HepG2 (cell line): ENCODE results near the gene KLHL36. TPM values are rescaled to one million over a fixed set of nuclear protein-coding genes. Genes with fewer than 3 reads are reported as not detected.

ENCODE experiments used
- ATAC-seq: fragments of 200-7000 bp; cut with Tn5 transposase; 3 replicates; pipeline ENCODE4 v1.9.1; 2020; ENCODE audit warnings: mild to moderate bottlenecking, moderate library complexity
- BruUV-seq: library from RNA; stranded (reverse); fragments of 400-500 nt; replicated peaks from 2 replicates; lab custom pipeline; 2021; lab: Mats Ljungman, UMichigan
- CTCF ChIA-PET: fragments of 300-600 bp; formaldehyde crosslinking; extraction: SDS; loops from one replicate; lab custom pipeline; 2021; ENCODE audit warnings: low total read pairs, inconsistent platforms, low intra/inter-chr PET ratio; lab: Yijun Ruan, JAX
- POLR2A ChIA-PET: fragments of 350-600 bp; sonication (Branson Sonifier 250); formaldehyde crosslinking; loops from one replicate; lab custom pipeline; 2020; ENCODE audit warnings: antibody characterized with exemption, inconsistent platforms; lab: Yijun Ruan, JAX
- DNase-seq: peaks from one replicate; pipeline ENCODE4 v3.0.0-alpha.2; 2015; ENCODE audit warnings: low spot score
- FAIRE-seq: peaks from 3 replicates; lab custom pipeline; 2011; peaks lifted over from hg19 to GRCh38; lab: Jason Lieb, UNC
- H2AFZ ChIP-seq: one replicate; pipeline ENCODE4 v1.6.1; 2011; ENCODE audit warnings: low read length, inconsistent platforms
- H3K27ac ChIP-seq: fragments of 300-600 bp; 3 replicates; pipeline ENCODE4 v1.8.0; 2011; ENCODE audit warnings: mixed run types, mild to moderate bottlenecking, mixed read lengths, low read length, inconsistent platforms; ENCODE audit not compliant: insufficient read depth; ENCODE audit errors: extremely low read length
- H3K27me3 ChIP-seq, 2 experiments: fragments of 200-600 bp in 1 of 2; 2 replicates in 1 of 2; 3 replicates in 1 of 2; pipeline versions ENCODE4 v1.6.0 to v1.8.0; 2011; ENCODE audit warnings: low read length in 2 of 2, mild to moderate bottlenecking in 2 of 2, moderate library complexity in 2 of 2, inconsistent platforms in 1 of 2; ENCODE audit not compliant: insufficient read depth in 2 of 2, control insufficient read depth in 1 of 2
- H3K36me3 ChIP-seq, 2 experiments: fragments of 200-600 bp in 1 of 2; replicated peaks in 1 of 2; 2 replicates in 1 of 2; 3 replicates in 1 of 2; pipeline versions ENCODE4 v1.5.1 to v1.8.0; 2011; ENCODE audit warnings: low read length in 2 of 2, inconsistent platforms in 1 of 2; ENCODE audit not compliant: insufficient read depth in 2 of 2, control insufficient read depth in 1 of 2
- H3K4me1 ChIP-seq: 2 replicates; pipeline ENCODE4 v1.5.1; 2012; ENCODE audit warnings: low read length, inconsistent platforms; ENCODE audit not compliant: insufficient read depth
- H3K4me2 ChIP-seq: 2 replicates; pipeline ENCODE4 v1.6.0; 2011; ENCODE audit warnings: low read depth, low read length, inconsistent platforms
- H3K4me3 ChIP-seq, 3 experiments: fragments of 200-600 bp in 1 of 3; sonication (generic), shearing (Covaris generic) in 1 of 3; replicated peaks in 1 of 3; 2 replicates each; pipeline ENCODE4 v1.5.1; 2011 to 2016; ENCODE audit warnings: low read length in 3 of 3, inconsistent platforms in 2 of 3, low read depth in 2 of 3, mild to moderate bottlenecking in 2 of 3, control low read depth in 1 of 3, mixed read lengths in 1 of 3; ENCODE audit not compliant: insufficient read depth in 1 of 3
- H3K79me2 ChIP-seq: one replicate; pipeline ENCODE4 v1.6.1; 2011; ENCODE audit warnings: low read length, inconsistent platforms; ENCODE audit not compliant: insufficient read depth
- H3K9ac ChIP-seq: 2 replicates; pipeline ENCODE4 v1.6.0; 2011; ENCODE audit warnings: mild to moderate bottlenecking, low read depth, low read length, inconsistent platforms; ENCODE audit not compliant: insufficient read depth
- H3K9me3 ChIP-seq: 2 replicates; pipeline ENCODE4 v1.5.1; 2012; ENCODE audit warnings: mild to moderate bottlenecking, low read length
- H4K20me1 ChIP-seq: 2 replicates; pipeline ENCODE4 v1.6.0; 2011; ENCODE audit warnings: inconsistent platforms, mild to moderate bottlenecking, low read length, moderate library complexity; ENCODE audit not compliant: insufficient read depth
- IRF2 ChIP-seq: IDR thresholded peaks from 2 replicates; pipeline ENCODE4 v1.6.1; 2018; ENCODE audit warnings: missing genetic modification reagents, missing compliant biosample characterization
- MYC ChIP-seq: sonication (generic); formaldehyde crosslinking; IDR thresholded peaks from 2 replicates; pipeline ENCODE4 v1.9.0; 2021; ENCODE audit warnings: missing genetic modification reagents, borderline replicate concordance
- PAF1 ChIP-seq: IDR thresholded peaks from 2 replicates; pipeline ENCODE4 v1.6.1; 2016; ENCODE audit warnings: missing genetic modification reagents, missing compliant biosample characterization
- PAWR ChIP-seq: sonication (generic); formaldehyde crosslinking; IDR thresholded peaks from 2 replicates; pipeline ENCODE4 v1.4.0; 2020; ENCODE audit warnings: missing genetic modification reagents, mild to moderate bottlenecking, borderline replicate concordance
- SMYD3 ChIP-seq: sonication (generic); formaldehyde crosslinking; IDR thresholded peaks from 2 replicates; pipeline ENCODE4 v1.8.1; 2023; ENCODE audit warnings: mild to moderate bottlenecking, missing genetic modification reagents
- ZNF274 ChIP-seq: sonication (generic); formaldehyde crosslinking; IDR thresholded peaks from 2 replicates; pipeline ENCODE4 v1.5.1; 2020; ENCODE audit warnings: mild to moderate bottlenecking, missing genetic modification reagents
- ZNF552 ChIP-seq: sonication (generic); formaldehyde crosslinking; IDR thresholded peaks from 2 replicates; pipeline ENCODE4 v1.9.0; 2022; ENCODE audit warnings: missing genetic modification reagents, mild to moderate bottlenecking, borderline replicate concordance
- ZNF619 ChIP-seq: sonication (generic); formaldehyde crosslinking; IDR thresholded peaks from 2 replicates; pipeline ENCODE4 v1.4.0; 2020; ENCODE audit warnings: mild to moderate bottlenecking, missing genetic modification reagents
- ZNF772 ChIP-seq: sonication (generic); formaldehyde crosslinking; IDR thresholded peaks from 2 replicates; pipeline ENCODE4 v1.5.0; 2020; ENCODE audit warnings: mild to moderate bottlenecking, missing genetic modification reagents
- ZSCAN30 ChIP-seq: sonication (generic); formaldehyde crosslinking; IDR thresholded peaks from 2 replicates; pipeline ENCODE4 v1.5.0; 2020; ENCODE audit warnings: mild to moderate bottlenecking, missing genetic modification reagents
- WGBS: methylation state at CpG from one replicate; pipeline ENCODE4 v1.1.6; 2017; ENCODE audit warnings: low lambda C conversion rate; 5-methylcytosine and 5-hydroxymethylcytosine counted together
- in situ Hi-C: cut with HindIII; loops from 2 replicates; pipeline ENCODE4 v1.10.0; 2017; ENCODE audit warnings: low pct_unique_long_range_greater_than_20kb; ENCODE audit not compliant: extremely low pct_ligation_motif_present
- intact Hi-C: fragments of 100-400 bp; cut with micrococcal nuclease; formaldehyde crosslinking; loops from one replicate; pipeline ENCODE4 v1.10.0; 2022; ENCODE audit not compliant: unreplicated experiment
- polyA plus RNA-seq, 8 experiments: library from polyadenylated mRNA; depleted of rRNA in 3 of 8; stranded (reverse) in 7 of 8; unstranded in 1 of 8; fragments of >200 nt; fragmentation: Illumina TruSeq in 4 of 8; extraction: Trizol in 4 of 8; gene quantifications; 2 replicates each; pipeline versions ENCODE4 v1.2.1 to v1.2.3, GENCODE V29; 2011 to 2016; ENCODE audit warnings: low read depth in 4 of 8, missing spikeins in 1 of 8, mixed read lengths in 1 of 8; ENCODE audit not compliant: insufficient read depth in 1 of 8
- total RNA-seq, 5 experiments: library from RNA; depleted of rRNA; stranded (reverse); fragments of >200 nt; fragmentation: Illumina TruSeq; extraction: Trizol; gene quantifications; 2 replicates each; pipeline ENCODE4 v1.2.3, GENCODE V29; 2016; ENCODE audit warnings: low read depth in 1 of 5
- TF ChIP-seq, protein P1 (sequence below): sonication (generic); formaldehyde crosslinking; IDR thresholded peaks from 2 replicates; pipeline ENCODE4 v1.5.0; 2020; ENCODE audit warnings: missing genetic modification reagents
- TF ChIP-seq, protein P2 (sequence below): sonication (generic); formaldehyde crosslinking; IDR thresholded peaks from 2 replicates; pipeline ENCODE4 v1.4.0; 2020; ENCODE audit warnings: missing genetic modification reagents
- TF ChIP-seq, protein P3 (sequence below): sonication (generic); formaldehyde crosslinking; IDR thresholded peaks from 2 replicates; pipeline ENCODE4 v1.5.1; 2020; ENCODE audit warnings: mild to moderate bottlenecking, missing genetic modification reagents, borderline replicate concordance

KLHL36 gene
- total and polyA plus RNA-seq, 2 of the 13 experiments (the other 11 are each of a cell fraction or from before 2014, with no cell fraction given): 24.3 to 26.0 TPM

DNA sequence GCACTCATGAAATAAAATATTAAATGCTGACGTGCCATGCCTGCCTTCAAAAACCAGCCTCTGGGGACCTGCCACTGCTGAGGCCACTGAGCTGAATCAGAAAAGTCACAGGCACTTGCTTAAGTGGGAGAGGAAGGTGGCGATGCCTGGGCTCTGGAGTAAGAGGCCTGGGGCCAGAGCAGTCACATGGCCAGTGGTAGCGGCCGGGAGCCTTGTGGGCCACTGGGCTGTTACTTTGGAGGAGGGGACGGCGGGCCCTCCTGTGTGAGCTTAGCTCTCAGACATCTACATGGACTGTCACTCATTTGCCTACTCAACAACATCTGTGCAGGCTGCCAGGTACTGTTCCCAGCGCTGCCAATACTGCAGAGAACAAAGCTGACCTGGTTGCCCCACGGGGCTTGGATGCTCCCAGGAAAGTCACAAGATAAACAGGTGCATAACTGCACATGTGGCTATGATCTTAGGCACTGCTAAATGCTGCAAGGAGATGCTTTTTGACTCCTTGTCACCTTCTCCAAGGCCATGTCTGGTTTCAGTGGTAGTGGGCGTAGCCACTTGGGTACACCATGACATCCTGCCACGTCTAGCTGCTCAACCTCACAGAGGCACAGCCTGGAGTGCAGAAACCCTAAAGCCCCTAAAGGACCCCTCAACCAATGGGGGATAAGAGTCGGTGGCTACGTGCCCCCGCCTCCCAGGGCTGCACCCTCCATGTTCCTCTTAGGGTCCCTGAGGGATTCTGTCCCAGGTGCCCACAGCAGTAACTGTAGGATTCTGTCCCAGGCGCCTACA is 42.0 kb upstream of the KLHL36 start:
- Histone ChIP-seq H2AFZ (no peak overlapping the region), H3K27ac (no peak overlapping the region), H3K4me2 (no peak overlapping the region), H3K9me3 (0 out of 2 replicates have a peak, but pooled peaks cover 5% of the 10 kb centered on the region), H4K20me1 (no peaks in the 10 kb centered on the region), H3K9ac (no peak overlapping the region), H3K36me3 (no peaks in the 10 kb centered on the region), H3K4me3 (no peak overlapping the region), H3K79me2 (no peaks in the 10 kb centered on the region), H3K4me1 (peaks cover 26% of the 10 kb centered on the region), H3K27me3 (no peaks in the 10 kb centered on the region)
- DNase-seq: no peak
- intact Hi-C loops: no loop called here
- ChIA-PET CTCF (no interaction called here), POLR2A (no interaction called here)
- in situ Hi-C loops: no loop called here
- no TSS peak for BruUV-seq
- ATAC-seq: no peak
- FAIRE-seq: no peak
- TF ChIP-seq, protein P1, sequence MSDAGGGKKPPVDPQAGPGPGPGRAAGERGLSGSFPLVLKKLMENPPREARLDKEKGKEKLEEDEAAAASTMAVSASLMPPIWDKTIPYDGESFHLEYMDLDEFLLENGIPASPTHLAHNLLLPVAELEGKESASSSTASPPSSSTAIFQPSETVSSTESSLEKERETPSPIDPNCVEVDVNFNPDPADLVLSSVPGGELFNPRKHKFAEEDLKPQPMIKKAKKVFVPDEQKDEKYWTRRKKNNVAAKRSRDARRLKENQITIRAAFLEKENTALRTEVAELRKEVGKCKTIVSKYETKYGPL (CRISPR knock-in tag): no peak
- TF ChIP-seq, protein P2, sequence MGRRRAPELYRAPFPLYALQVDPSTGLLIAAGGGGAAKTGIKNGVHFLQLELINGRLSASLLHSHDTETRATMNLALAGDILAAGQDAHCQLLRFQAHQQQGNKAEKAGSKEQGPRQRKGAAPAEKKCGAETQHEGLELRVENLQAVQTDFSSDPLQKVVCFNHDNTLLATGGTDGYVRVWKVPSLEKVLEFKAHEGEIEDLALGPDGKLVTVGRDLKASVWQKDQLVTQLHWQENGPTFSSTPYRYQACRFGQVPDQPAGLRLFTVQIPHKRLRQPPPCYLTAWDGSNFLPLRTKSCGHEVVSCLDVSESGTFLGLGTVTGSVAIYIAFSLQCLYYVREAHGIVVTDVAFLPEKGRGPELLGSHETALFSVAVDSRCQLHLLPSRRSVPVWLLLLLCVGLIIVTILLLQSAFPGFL (CRISPR knock-in tag): no peak
- TF ChIP-seq MYC (CRISPR knock-in tag): no peak
- TF ChIP-seq, protein P3, sequence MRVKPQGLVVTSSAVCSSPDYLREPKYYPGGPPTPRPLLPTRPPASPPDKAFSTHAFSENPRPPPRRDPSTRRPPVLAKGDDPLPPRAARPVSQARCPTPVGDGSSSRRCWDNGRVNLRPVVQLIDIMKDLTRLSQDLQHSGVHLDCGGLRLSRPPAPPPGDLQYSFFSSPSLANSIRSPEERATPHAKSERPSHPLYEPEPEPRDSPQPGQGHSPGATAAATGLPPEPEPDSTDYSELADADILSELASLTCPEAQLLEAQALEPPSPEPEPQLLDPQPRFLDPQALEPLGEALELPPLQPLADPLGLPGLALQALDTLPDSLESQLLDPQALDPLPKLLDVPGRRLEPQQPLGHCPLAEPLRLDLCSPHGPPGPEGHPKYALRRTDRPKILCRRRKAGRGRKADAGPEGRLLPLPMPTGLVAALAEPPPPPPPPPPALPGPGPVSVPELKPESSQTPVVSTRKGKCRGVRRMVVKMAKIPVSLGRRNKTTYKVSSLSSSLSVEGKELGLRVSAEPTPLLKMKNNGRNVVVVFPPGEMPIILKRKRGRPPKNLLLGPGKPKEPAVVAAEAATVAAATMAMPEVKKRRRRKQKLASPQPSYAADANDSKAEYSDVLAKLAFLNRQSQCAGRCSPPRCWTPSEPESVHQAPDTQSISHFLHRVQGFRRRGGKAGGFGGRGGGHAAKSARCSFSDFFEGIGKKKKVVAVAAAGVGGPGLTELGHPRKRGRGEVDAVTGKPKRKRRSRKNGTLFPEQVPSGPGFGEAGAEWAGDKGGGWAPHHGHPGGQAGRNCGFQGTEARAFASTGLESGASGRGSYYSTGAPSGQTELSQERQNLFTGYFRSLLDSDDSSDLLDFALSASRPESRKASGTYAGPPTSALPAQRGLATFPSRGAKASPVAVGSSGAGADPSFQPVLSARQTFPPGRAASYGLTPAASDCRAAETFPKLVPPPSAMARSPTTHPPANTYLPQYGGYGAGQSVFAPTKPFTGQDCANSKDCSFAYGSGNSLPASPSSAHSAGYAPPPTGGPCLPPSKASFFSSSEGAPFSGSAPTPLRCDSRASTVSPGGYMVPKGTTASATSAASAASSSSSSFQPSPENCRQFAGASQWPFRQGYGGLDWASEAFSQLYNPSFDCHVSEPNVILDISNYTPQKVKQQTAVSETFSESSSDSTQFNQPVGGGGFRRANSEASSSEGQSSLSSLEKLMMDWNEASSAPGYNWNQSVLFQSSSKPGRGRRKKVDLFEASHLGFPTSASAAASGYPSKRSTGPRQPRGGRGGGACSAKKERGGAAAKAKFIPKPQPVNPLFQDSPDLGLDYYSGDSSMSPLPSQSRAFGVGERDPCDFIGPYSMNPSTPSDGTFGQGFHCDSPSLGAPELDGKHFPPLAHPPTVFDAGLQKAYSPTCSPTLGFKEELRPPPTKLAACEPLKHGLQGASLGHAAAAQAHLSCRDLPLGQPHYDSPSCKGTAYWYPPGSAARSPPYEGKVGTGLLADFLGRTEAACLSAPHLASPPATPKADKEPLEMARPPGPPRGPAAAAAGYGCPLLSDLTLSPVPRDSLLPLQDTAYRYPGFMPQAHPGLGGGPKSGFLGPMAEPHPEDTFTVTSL (CRISPR knock-in tag): no peak
- TF ChIP-seq ZNF274 (CRISPR knock-in tag): no peak
- TF ChIP-seq IRF2 (CRISPR knock-in tag): no peak
- TF ChIP-seq ZSCAN30 (CRISPR knock-in tag): no peak
- TF ChIP-seq PAF1 (CRISPR knock-in tag): no peak
- no peak for TF ChIP-seq SMYD3 (CRISPR knock-in tag)
- TF ChIP-seq ZNF552 (CRISPR knock-in tag): no peak
- TF ChIP-seq PAWR (CRISPR knock-in tag): no peak
- no peak for TF ChIP-seq ZNF772 (CRISPR knock-in tag)
- no peak for TF ChIP-seq ZNF619 (CRISPR knock-in tag)
- 96% methylated on average over 11 of the region's 14 CpGs for WGBS
